ENCODE data around the gene MMP19. TPM values are rescaled to one million over a fixed set of nuclear protein-coding genes. Genes with fewer than 3 reads are reported as not detected.

The MMP19 gene
- total and polyA plus RNA-seq, 2 of the 4 experiments (the other 2 are of a cell fraction): 9.9 to 34.7 TPM

DNA sequence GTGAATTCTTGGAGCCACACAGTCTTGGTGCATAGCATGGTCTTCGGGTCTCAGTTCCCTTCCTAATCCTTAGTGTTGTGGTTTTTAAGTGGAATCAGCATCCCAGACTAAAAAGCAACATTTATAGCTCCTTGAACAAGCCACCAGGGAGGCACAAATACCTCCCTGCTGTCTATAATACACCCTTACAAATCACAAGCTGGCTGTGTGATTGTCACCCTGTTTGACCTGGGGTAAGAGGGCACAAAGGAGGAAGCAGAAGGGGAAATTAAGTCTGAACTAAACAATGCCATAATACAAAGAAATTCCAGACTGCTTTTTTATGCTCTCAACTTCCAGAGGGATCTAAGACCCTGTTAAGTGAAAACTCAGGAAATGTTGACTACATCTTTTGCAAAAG, 7.7 kb upstream of the MMP19 start:
- CTCF ChIA-PET: no interaction called here
- no peak overlapping the region for H3K27ac ChIP-seq (ENCODE audit: insufficient read depth, low read length)
- WGBS, 2 experiments (ENCODE audit: extremely low coverage in 2 of 2, insufficient read length in 1 of 2): no CpG with 5 or more reads among the region's 1 CpG
- H3K27me3 ChIP-seq (ENCODE audit: control insufficient read depth, insufficient read depth, low read length): no peaks in the 10 kb centered on the region
- no peak for DNase-seq
- H3K18ac ChIP-seq (ENCODE audit: low read depth, low read length): no peak overlapping the region
- H2BK20ac ChIP-seq (ENCODE audit: low read depth, low read length): no peak overlapping the region
- dilution Hi-C loops (cut with HindIII; ENCODE audit: low sequenced_read_pairs, unreplicated experiment): no loop called here
- H2AFZ ChIP-seq (replicated peaks; ENCODE audit: low read length, poor library complexity): peak overlapping the region; percentile 61
- in situ Hi-C loops (cut with MboI; ENCODE audit: low sequenced_read_pairs): no loop called here
- POLR2A ChIA-PET (ENCODE audit: unreplicated experiment): interaction anchor here (0.9 kb wide), 1 partner anchor 18 kb away, joined by 3 read pairs; no protein-coding TSS in a partner anchor
- H4K5ac ChIP-seq (ENCODE audit: low read depth, low read length): no peak overlapping the region
- peaks cover 10% of the 10 kb centered on the region for H3K4me1 ChIP-seq (ENCODE audit: control insufficient read depth, insufficient read depth, low read length)
- no peak overlapping the region for H3K14ac ChIP-seq (replicated peaks; ENCODE audit: low read depth, low read length)
- H3K23ac ChIP-seq (ENCODE audit: low read depth, low read length): no peak overlapping the region
- no peak overlapping the region for H3K4me2 ChIP-seq (ENCODE audit: low read depth, low read length)
- H2BK5ac ChIP-seq (ENCODE audit: low read depth, low read length, poor library complexity, severe bottlenecking): no peak overlapping the region
- intact Hi-C loops (cut with micrococcal nuclease): loop anchor here (5.0 kb wide), 2 partner anchors 37 to 62 kb away; no protein-coding TSS in a partner anchor
- no peak overlapping the region for H2BK120ac ChIP-seq (ENCODE audit: low read depth, low read length)
- H4K8ac ChIP-seq (ENCODE audit: low read depth in 2 of 2, low read length in 2 of 2): peak overlapping the region in 1 of 2 experiments; percentile 39; a peak in 1 of 4 replicates
- no peak overlapping the region for H2AK9ac ChIP-seq (replicated peaks; ENCODE audit: low read depth, low read length, poor library complexity)
- peaks cover 4 to 8% of the 10 kb centered on the region in 2 experiments for H3K79me1 ChIP-seq (ENCODE audit: low read depth in 1 of 2, low read length in 2 of 2)
- no peak overlapping the region for H3K4me3 ChIP-seq (ENCODE audit: insufficient read depth, low read depth, low read length)
- H3K56ac ChIP-seq (ENCODE audit: extremely low read depth, insufficient read depth, low read length): no peak overlapping the region
- H3K36me3 ChIP-seq (ENCODE audit: control insufficient read depth, insufficient read depth, low read length): no peaks in the 10 kb centered on the region
- H2BK15ac ChIP-seq (ENCODE audit: low read depth, low read length): no peak overlapping the region
- ATAC-seq (ENCODE audit: low read depth): no peak
- no peaks in the 10 kb centered on the region for H3K9me3 ChIP-seq (ENCODE audit: control insufficient read depth, insufficient read depth, low read length)
- 0 out of 2 replicates have a peak overlapping the region, but pooled peaks have one; percentile 15 for H4K91ac ChIP-seq (ENCODE audit: insufficient read depth, low read depth, low read length)
- TF ChIP-seq RCOR1 (IDR thresholded peaks at IDR 0.05; ENCODE audit: insufficient replicate concordance, low read length): no peak
- TF ChIP-seq CEBPB (IDR thresholded peaks at IDR 0.05; ENCODE audit: low read depth, low read length): no peak
- no peak for TF ChIP-seq POLR2A (IDR thresholded peaks at IDR 0.05; ENCODE audit: low read depth, low read length)
- TF ChIP-seq RFX5 (IDR thresholded peaks at IDR 0.05; ENCODE audit: low read depth, low read length): no peak
- TF ChIP-seq RAD21 (IDR thresholded peaks at IDR 0.05; ENCODE audit: low read length): no peak
- TF ChIP-seq, protein P1, sequence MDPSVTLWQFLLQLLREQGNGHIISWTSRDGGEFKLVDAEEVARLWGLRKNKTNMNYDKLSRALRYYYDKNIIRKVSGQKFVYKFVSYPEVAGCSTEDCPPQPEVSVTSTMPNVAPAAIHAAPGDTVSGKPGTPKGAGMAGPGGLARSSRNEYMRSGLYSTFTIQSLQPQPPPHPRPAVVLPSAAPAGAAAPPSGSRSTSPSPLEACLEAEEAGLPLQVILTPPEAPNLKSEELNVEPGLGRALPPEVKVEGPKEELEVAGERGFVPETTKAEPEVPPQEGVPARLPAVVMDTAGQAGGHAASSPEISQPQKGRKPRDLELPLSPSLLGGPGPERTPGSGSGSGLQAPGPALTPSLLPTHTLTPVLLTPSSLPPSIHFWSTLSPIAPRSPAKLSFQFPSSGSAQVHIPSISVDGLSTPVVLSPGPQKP (IDR thresholded peaks at IDR 0.05; ENCODE audit: borderline replicate concordance, low read depth, low read length): no peak
- no peak for TF ChIP-seq MXI1 (IDR thresholded peaks at IDR 0.05; ENCODE audit: borderline replicate concordance, low read depth, low read length)
- no peak for TF ChIP-seq CHD1 (IDR thresholded peaks at IDR 0.05; ENCODE audit: low read depth, low read length)
- TF ChIP-seq BHLHE40 (IDR thresholded peaks at IDR 0.05; ENCODE audit: low read depth, low read length): no peak
- no peak for TF ChIP-seq NFE2L2 (IDR thresholded peaks at IDR 0.05; ENCODE audit: low read depth, low read length)
- TF ChIP-seq FOS (IDR thresholded peaks at IDR 0.05; ENCODE audit: low read depth, low read length): no peak
- H2AK5ac ChIP-seq (ENCODE audit: low read depth, low read length): no peak overlapping the region
- no TSS peak for BruUV-seq (replicated peaks)
- H3K4ac ChIP-seq (ENCODE audit: low read depth, low read length): no peak overlapping the region
- H3K9ac ChIP-seq (ENCODE audit: low read depth, low read length): no peak overlapping the region
- H4K20me1 ChIP-seq (ENCODE audit: insufficient read depth, low read length): no peaks in the 10 kb centered on the region
- peaks cover 11% of the 10 kb centered on the region for H3K9me1 ChIP-seq (ENCODE audit: insufficient read depth, low read length)
